Large intestine (tissue), 12 donors: ENCODE results near the gene OR4D10. TPM values are rescaled to one million over a fixed set of nuclear protein-coding genes. Genes with fewer than 3 reads are reported as not detected.
"Not testable (repeated sequence)": the region's sequence is repeated elsewhere in the genome, so short reads cannot be mapped to it uniquely, and the experiment has no call there.

ENCODE experiments used
- DNase-seq, 2 donors: peaks; one replicate each; pipeline versions ENCODE4 v3.0.0 to v3.0.0-alpha.2; 2013
- H3K27ac ChIP-seq: one replicate; pipeline ENCODE4 v1.5.1; 2013; ENCODE audit warnings: low read length
- H3K27me3 ChIP-seq: 2 replicates; pipeline ENCODE4 v1.6.1; 2013; ENCODE audit warnings: low read length; ENCODE audit not compliant: control insufficient read depth, insufficient read depth
- H3K36me3 ChIP-seq: 2 replicates; pipeline ENCODE4 v1.6.1; 2013; ENCODE audit warnings: low read length; ENCODE audit not compliant: control insufficient read depth, insufficient read depth
- H3K4me1 ChIP-seq: one replicate; pipeline ENCODE4 v1.6.1; 2013; ENCODE audit warnings: low read length; ENCODE audit not compliant: control insufficient read depth, insufficient read depth
- H3K4me3 ChIP-seq: one replicate; pipeline ENCODE4 v1.5.1; 2013; ENCODE audit warnings: low read length
- H3K9me3 ChIP-seq: one replicate; pipeline ENCODE4 v1.6.1; 2013; ENCODE audit warnings: mild to moderate bottlenecking, low read depth, low read length, moderate library complexity; ENCODE audit not compliant: control insufficient read depth
- WGBS: methylation state at CpG from one replicate; pipeline ENCODE4 v1.1.5; 2013; ENCODE audit warnings: low lambda C conversion rate; ENCODE audit not compliant: insufficient coverage; 5-methylcytosine and 5-hydroxymethylcytosine counted together
- long read RNA-seq, 11 donors: transcript quantifications; one replicate each; lab custom pipeline, GENCODE V29; 2026
- polyA plus RNA-seq: library from polyadenylated mRNA; unstranded; fragments of 120-200 nt; gene quantifications from one replicate; pipeline ENCODE4 v1.2.1, GENCODE V29; 2013

Gene OR4D10
- polyA plus RNA-seq, result not detected
- long read RNA-seq, donor 1, result 0 reads
- long read RNA-seq, donor 2, result 0 reads
- long read RNA-seq, donor 3, result 0 reads
- long read RNA-seq, donor 4, result 0 reads
- long read RNA-seq, donor 5, result 0 reads
- long read RNA-seq, donor 6, result 0 reads
- long read RNA-seq, donor 7, result 0 reads
- long read RNA-seq, donor 8, result 0 reads
- long read RNA-seq, donor 9, result 0 reads
- long read RNA-seq, donor 10, result 0 reads
- long read RNA-seq, donor 11, result 0 reads

- no peak for DNase-seq
- H3K27me3 ChIP-seq, result no peaks in the 10 kb centered on the region
- H3K4me1 ChIP-seq, result no peaks in the 10 kb centered on the region
- no peak within 1 kb of the TSS for H3K27ac ChIP-seq
- H3K36me3 ChIP-seq, result no peaks in the 10 kb centered on the region
- no peaks in the 10 kb centered on the region for H3K9me3 ChIP-seq
- no peak within 1 kb of the TSS for H3K4me3 ChIP-seq
These were observed at the start of gene OR4D10 for GRCh38 chr11:59473015-59473414. Gene OR4D10 (plus strand): TSS chr11:59473315. CDS start chr11:59477430, 4,115 bp downstream.

GRCh38 chr11:59423835-59424234 is 49.3 kb upstream of the OR4D10 start:
- Histone ChIP-seq H3K27me3 (peaks cover 3% of the 10 kb centered on the region), H3K36me3 (no peaks in the 10 kb centered on the region), H3K4me3 (no peak overlapping the region), H3K9me3 (no peaks in the 10 kb centered on the region), H3K4me1 (no peaks in the 10 kb centered on the region), H3K27ac (no peak overlapping the region)
- WGBS, result 60% methylated on average over 1 of the region's 2 CpGs
- DNase-seq, result no peak

GRCh38 chr11:59425131-59425530 is 48.0 kb upstream of the OR4D10 start:
- DNase-seq, result no peak
- no CpG with 5 or more reads among the region's 4 CpGs for WGBS

GRCh38 chr11:59426361-59427067 is 46.6 kb upstream of the OR4D10 start, which contains the start of gene OR5A2:
Gene OR5A2 (minus strand): TSS chr11:59426413. CDS start chr11:59422953, 3,460 bp downstream.
- no peaks in the 10 kb centered on the region for H3K9me3 ChIP-seq
- no peak within 1 kb of the TSS for H3K4me3 ChIP-seq
- 64% methylated on average over 1 of the region's 5 CpGs for WGBS
- H3K27ac ChIP-seq, result no peak within 1 kb of the TSS
- no peaks in the 10 kb centered on the region for H3K4me1 ChIP-seq
- H3K36me3 ChIP-seq, result no peaks in the 10 kb centered on the region
- H3K27me3 ChIP-seq, result peaks cover 3% of the 10 kb centered on the region
- no peak for DNase-seq

More at GRCh38 chr11:59425131-59425530, 48.0 kb upstream of the OR4D10 start:
- Histone ChIP-seq H3K9me3 (no peaks in the 10 kb centered on the region), H3K36me3 (no peaks in the 10 kb centered on the region), H3K27ac (no peak overlapping the region), H3K27me3 (peaks cover 3% of the 10 kb centered on the region), H3K4me3 (no peak overlapping the region), H3K4me1 (no peaks in the 10 kb centered on the region)

GRCh38 chr11:59427068-59427382 is 46.1 kb upstream of the OR4D10 start:
- no peaks in the 10 kb centered on the region for H3K4me1 ChIP-seq
- H3K27me3 ChIP-seq, result peaks cover 3% of the 10 kb centered on the region
- H3K9me3 ChIP-seq, result no peaks in the 10 kb centered on the region
- DNase-seq, result no peak
- H3K4me3 ChIP-seq, result no peak overlapping the region
- H3K36me3 ChIP-seq, result no peaks in the 10 kb centered on the region
- H3K27ac ChIP-seq, result no peak overlapping the region

- no peaks in the 10 kb centered on the region for H3K9me3 ChIP-seq
- no peak overlapping the region for H3K4me3 ChIP-seq
- no peaks in the 10 kb centered on the region for H3K36me3 ChIP-seq
- H3K4me1 ChIP-seq, result no peaks in the 10 kb centered on the region
- H3K27me3 ChIP-seq, result peaks cover 3% of the 10 kb centered on the region
- no peak overlapping the region for H3K27ac ChIP-seq
- peak in 1 of 2 donors; percentile 9 for DNase-seq
- 82% methylated on average over 1 of the region's 4 CpGs for WGBS
These were observed 43.1 kb upstream of the OR4D10 start for GRCh38 chr11:59429924-59430516.

- H3K4me3 ChIP-seq, result no peak within 1 kb of the TSS
- H3K27ac ChIP-seq, result no peak within 1 kb of the TSS
- no peak for DNase-seq
- WGBS, result no CpG with 5 or more reads among the region's 3 CpGs
- H3K4me1 ChIP-seq, result no peaks in the 10 kb centered on the region
- no peaks in the 10 kb centered on the region for H3K9me3 ChIP-seq
- no peaks in the 10 kb centered on the region for H3K36me3 ChIP-seq
- peaks cover 2% of the 10 kb centered on the region for H3K27me3 ChIP-seq
These were observed 36.9 kb upstream of the OR4D10 start, which contains the start of gene OR5A1 for GRCh38 chr11:59436169-59436568. Gene OR5A1 (plus strand): TSS chr11:59436469. CDS start chr11:59443169, 6,700 bp downstream.

- H3K9me3 ChIP-seq, result no peaks in the 10 kb centered on the region
- H3K36me3 ChIP-seq, result no peaks in the 10 kb centered on the region
- WGBS, result 80% methylated on average over 1 of the region's 7 CpGs
- H3K27ac ChIP-seq, result no peak overlapping the region
- peaks cover 2% of the 10 kb centered on the region for H3K27me3 ChIP-seq
- no peaks in the 10 kb centered on the region for H3K4me1 ChIP-seq
- no peak overlapping the region for H3K4me3 ChIP-seq
- DNase-seq, result no peak
These were observed 35.3 kb upstream of the OR4D10 start for GRCh38 chr11:59437770-59438169.

GRCh38 chr11:59445624-59446023 is 27.5 kb upstream of the OR4D10 start:
- H3K9me3 ChIP-seq, DNase-seq, H3K36me3 ChIP-seq, H3K4me1 ChIP-seq, H3K27ac ChIP-seq, H3K27me3 ChIP-seq, H3K4me3 ChIP-seq: not testable (repeated sequence)
- WGBS, result no CpG with 5 or more reads among the region's 1 CpG

- Histone ChIP-seq H3K27me3 (no peaks in the 10 kb centered on the region), H3K9me3 (no peaks in the 10 kb centered on the region), H3K4me1 (no peaks in the 10 kb centered on the region), H3K27ac (no peak overlapping the region), H3K4me3 (no peak overlapping the region), H3K36me3 (no peaks in the 10 kb centered on the region)
- no peak for DNase-seq
- WGBS, result no CpG with 5 or more reads among the region's 2 CpGs
These were observed 24.6 kb upstream of the OR4D10 start for GRCh38 chr11:59448484-59448883.
